Duodenal mucosa (tissue), 2 donors: ENCODE results near the gene ZDHHC5.

Experiments
- H3K27ac ChIP-seq: one replicate; pipeline ENCODE4 v1.7.0; 2013; ENCODE audit warnings: low read depth, low read length
- H3K27me3 ChIP-seq, 2 donors: one replicate each; pipeline ENCODE4 v1.7.0; 2013; ENCODE audit warnings: low read length in 2 of 2, control low read depth in 1 of 2; ENCODE audit not compliant: insufficient read depth in 2 of 2, control insufficient read depth in 1 of 2
- H3K36me3 ChIP-seq, 2 donors: one replicate each; pipeline ENCODE4 v1.7.0; 2013; ENCODE audit warnings: low read length in 2 of 2, control low read depth in 1 of 2; ENCODE audit not compliant: insufficient read depth in 2 of 2, control insufficient read depth in 1 of 2
- H3K4me1 ChIP-seq, 2 donors: one replicate each; pipeline ENCODE4 v1.7.0; 2013; ENCODE audit warnings: low read length in 2 of 2, control low read depth in 1 of 2; ENCODE audit not compliant: insufficient read depth in 2 of 2, control insufficient read depth in 1 of 2
- H3K4me3 ChIP-seq, 2 donors: one replicate each; pipeline ENCODE4 v1.7.0; 2013; ENCODE audit warnings: low read length in 2 of 2, low read depth in 1 of 2
- H3K9ac ChIP-seq, 2 donors: one replicate each; pipeline ENCODE4 v1.7.0; 2013; ENCODE audit warnings: low read length in 2 of 2, low read depth in 1 of 2
- H3K9me3 ChIP-seq, 2 donors: one replicate each; pipeline ENCODE4 v1.7.0; 2013; ENCODE audit warnings: low read length in 2 of 2, control low read depth in 1 of 2; ENCODE audit not compliant: control insufficient read depth in 1 of 2

The ZDHHC5 gene

GRCh38 chr11:57745206-57745605 is 77.3 kb downstream of the ZDHHC5 start:
- Histone ChIP-seq H3K4me3 (no peak overlapping the region), H3K36me3 (peaks cover 13 to 23% of the 10 kb centered on the region in 2 donors), H3K27ac (no peak overlapping the region)

DNA sequence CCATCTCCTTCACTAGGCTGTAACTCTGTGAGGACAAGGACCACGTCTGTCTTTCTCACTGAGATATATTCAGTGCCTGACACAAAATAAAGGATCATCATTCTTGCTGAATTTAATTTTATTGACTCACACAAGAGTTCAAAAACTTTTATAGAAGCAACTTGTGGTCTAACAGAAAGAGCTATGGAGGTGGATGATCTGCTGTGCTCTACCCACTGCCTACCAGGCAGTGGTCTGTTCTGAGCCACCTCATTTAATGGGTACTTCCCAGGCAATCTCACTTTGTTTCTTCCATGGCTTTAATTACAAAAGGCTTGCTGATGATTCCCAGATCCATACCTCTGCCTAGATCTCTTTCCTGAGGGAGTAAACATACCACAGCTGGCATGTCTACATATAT is 79.0 kb downstream of the ZDHHC5 start:
- Histone ChIP-seq H3K27me3 (no peaks in the 10 kb centered on the region), H3K36me3 (peaks cover 13 to 23% of the 10 kb centered on the region in 2 donors), H3K4me3 (no peak overlapping the region), H3K9me3 (no peaks in the 10 kb centered on the region), H3K9ac (no peak overlapping the region), H3K4me1 (peaks cover 9 to 11% of the 10 kb centered on the region in 2 donors), H3K27ac (no peak overlapping the region)

More at GRCh38 chr11:57745206-57745605, 77.3 kb downstream of the ZDHHC5 start:
- Histone ChIP-seq H3K9ac (no peak overlapping the region), H3K27me3 (no peaks in the 10 kb centered on the region), H3K4me1 (peaks cover 9% of the 10 kb centered on the region in 2 donors), H3K9me3 (no peaks in the 10 kb centered on the region)
